Measurements from ENCODE around the gene FUOM. TPM values are rescaled to one million over a fixed set of nuclear protein-coding genes. Genes with fewer than 3 reads are reported as not detected.
"Not testable (repeated sequence)": the region's sequence is repeated elsewhere in the genome, so short reads cannot be mapped to it uniquely, and the experiment has no call there.

Gene FUOM
- total RNA-seq, 2 experiments from 2014 or later = 27.8 to 29.4 TPM

DNA sequence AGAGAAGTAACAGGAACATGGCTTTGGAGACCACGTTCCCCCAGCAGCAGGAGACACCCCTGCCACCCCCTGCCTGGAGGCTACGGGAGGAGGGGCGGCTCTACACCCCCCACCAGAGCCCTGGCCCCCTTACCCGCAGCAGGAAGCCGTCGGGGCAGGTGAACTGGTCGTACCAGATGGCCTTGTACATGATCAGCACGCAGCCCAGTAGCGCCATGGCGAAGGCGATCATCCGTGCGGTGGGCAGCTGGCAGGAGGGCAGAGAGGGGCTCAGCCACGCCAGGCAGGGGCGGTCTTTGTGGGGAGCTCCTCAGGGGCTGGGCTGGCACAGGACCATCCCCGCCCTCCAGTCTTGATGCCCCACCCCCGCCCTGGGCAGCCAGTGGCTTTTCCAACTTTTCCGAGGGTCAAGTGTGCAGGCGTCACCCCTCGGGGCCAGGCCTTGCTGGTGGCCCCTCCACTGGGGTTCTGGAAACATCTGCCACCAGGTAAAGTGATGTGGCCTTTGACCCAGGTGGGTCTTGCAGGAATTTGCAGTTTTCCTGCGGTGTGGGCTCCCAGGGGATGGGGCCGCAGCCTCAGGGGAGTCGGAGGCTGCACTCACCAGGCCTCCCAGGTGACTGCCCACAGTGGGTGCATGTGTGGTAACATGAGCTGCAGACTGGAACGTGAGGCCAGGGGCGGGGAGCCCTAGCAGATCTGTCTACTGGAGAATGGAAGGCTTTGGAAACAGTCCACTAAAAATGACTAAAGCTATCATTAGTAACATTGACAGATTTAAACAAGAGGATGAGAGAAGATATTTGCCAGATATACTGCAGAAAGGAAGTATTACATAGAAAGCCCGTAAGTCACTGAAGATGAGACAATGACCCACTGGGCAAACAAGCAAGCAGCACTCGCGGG is 30.8 kb downstream of the FUOM start:
- Mint-ChIP-seq H3K4me1 (peaks cover 10% of the 10 kb centered on the region), H3K36me3 (no peaks in the 10 kb centered on the region), H3K9me3 (no peaks in the 10 kb centered on the region), H3K4me3 (no peak overlapping the region), H3K27me3 (peaks cover 48% of the 10 kb centered on the region), H3K27ac (no peak overlapping the region)
- DNase-seq = no peak

DNA sequence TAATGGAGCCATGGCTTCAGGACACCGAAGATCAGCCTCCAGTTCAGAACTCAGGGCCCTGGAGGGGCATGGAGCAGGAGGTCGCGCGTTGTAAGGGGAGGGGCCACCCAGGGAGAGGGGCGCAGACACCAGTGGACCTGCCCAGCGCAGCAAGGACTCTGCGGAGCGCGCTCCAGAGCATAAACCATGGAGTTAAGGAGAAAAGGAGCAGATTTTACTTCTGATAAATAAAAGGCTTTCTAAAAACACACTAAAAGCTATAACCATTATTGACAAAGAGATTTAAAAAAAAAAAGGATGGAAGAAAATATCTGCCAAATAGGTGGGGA is 31.6 kb downstream of the FUOM start:
- no peak for DNase-seq
- H3K36me3 Mint-ChIP-seq = no peaks in the 10 kb centered on the region
- peaks cover 46% of the 10 kb centered on the region for H3K27me3 Mint-ChIP-seq
- peaks cover 10% of the 10 kb centered on the region for H3K4me1 Mint-ChIP-seq
- no peaks in the 10 kb centered on the region for H3K9me3 Mint-ChIP-seq
- H3K4me3 Mint-ChIP-seq = no peak overlapping the region
- no peak overlapping the region for H3K27ac Mint-ChIP-seq

DNA sequence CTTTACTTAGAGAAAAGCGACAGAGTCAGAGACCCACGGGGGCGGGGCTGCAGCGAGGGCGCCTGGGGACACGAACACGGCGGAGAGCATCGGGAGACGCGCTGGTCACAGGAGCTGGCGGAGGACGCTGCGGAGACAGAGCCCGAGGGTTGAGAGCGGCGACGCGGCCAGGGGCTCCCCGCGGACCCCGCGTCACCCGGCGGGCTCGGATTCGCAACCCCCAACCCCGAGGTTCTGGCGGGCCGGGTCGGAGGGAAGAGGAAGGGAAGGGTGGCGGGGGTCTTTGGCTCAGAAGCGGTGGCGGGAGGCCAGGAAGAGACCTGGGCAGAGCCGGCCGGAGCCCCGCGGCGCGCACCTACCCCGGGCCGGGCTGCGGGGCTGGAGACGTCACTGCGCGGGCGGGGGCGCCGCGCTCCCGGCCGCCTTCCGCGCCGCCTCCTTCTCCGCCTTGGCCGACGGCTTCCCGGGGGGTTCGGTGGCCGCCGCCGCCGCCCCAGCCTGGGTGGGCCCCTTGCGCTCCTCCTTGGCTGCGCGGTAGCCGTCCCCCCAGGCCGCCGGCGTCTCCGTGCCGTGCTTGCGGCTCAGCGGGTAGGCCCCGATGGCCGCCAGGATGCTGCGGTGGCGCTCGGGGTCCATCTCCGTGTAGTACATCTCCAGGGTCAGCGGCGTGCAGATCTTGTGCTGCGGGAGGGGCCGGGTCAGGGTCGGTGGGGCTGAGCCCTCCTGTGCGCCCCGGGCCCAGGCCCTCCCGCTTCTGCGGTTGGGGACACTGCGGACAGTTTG is 32.2 kb downstream of the FUOM start:
- Mint-ChIP-seq H3K4me3 (peak overlapping the region; percentile 73), H3K4me1 (peaks cover 10% of the 10 kb centered on the region), H3K27me3 (peaks cover 46% of the 10 kb centered on the region), H3K36me3 (no peaks in the 10 kb centered on the region), H3K27ac (no peak overlapping the region), H3K9me3 (no peaks in the 10 kb centered on the region)
- no peak for DNase-seq

DNA sequence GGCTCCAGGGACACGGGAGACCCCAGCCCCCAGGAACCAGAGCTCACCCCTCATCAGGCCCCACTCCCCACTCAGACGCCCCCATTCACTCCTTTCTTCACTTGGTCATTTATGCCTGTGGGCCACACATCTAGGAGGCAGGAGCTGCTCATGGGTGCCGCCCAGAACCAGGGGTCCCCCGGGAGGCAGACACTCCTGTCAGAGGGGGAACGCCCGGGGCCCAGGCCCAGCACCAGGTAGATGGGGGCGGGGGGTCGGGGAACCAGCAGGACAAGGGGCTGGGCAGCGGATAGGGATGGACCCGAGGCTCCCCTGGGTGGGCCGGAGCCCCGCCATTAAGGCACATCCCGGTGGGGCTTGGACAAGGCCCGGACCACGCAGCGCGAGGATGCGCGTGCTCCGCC is 33.0 kb downstream of the FUOM start:
- H3K27me3 Mint-ChIP-seq = peaks cover 47% of the 10 kb centered on the region
- H3K4me3 Mint-ChIP-seq = no peak overlapping the region
- peaks cover 10% of the 10 kb centered on the region for H3K4me1 Mint-ChIP-seq

DNA sequence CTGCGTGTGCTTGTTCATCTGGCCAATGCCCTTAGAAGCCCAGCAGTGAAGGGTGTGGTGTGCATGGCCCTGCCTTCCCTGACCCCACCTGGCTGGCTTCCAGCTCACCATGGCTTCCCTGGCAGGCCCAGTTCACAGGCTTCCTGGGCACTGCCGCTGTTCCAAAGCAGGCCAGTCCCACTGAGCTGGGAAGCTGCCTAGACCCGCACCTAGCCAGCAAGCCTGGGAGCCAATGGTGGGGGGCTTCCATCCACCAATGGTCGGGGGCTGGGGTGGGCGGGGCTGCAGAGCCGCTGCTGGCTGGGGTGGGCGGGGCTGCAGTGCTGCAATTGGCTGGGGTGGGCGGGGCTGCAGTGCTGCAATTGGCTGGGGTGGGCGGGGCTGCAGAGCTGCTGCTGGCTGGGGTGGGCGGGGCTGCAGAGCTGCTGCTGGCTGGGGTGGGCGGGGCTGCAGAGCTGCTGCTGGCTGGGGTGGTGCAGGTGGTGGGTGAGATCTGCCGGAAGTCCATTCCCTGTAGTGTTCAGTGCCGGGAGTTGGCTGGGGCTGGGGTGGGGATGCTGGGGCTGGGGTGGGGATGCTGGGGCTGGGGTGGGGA is 33.5 kb downstream of the FUOM start:
- DNase-seq = peak; percentile 66
- H3K27ac Mint-ChIP-seq = no peak overlapping the region
- peaks cover 47% of the 10 kb centered on the region for H3K27me3 Mint-ChIP-seq
- H3K4me3 Mint-ChIP-seq = no peak overlapping the region
- no peaks in the 10 kb centered on the region for H3K36me3 Mint-ChIP-seq
- peaks cover 8% of the 10 kb centered on the region for H3K4me1 Mint-ChIP-seq
- no peaks in the 10 kb centered on the region for H3K9me3 Mint-ChIP-seq

More for the DNA sequence above, 33.0 kb downstream of the FUOM start:
- no peaks in the 10 kb centered on the region for H3K9me3 Mint-ChIP-seq
- no peak for DNase-seq
- H3K27ac Mint-ChIP-seq = no peak overlapping the region
- no peaks in the 10 kb centered on the region for H3K36me3 Mint-ChIP-seq

DNA sequence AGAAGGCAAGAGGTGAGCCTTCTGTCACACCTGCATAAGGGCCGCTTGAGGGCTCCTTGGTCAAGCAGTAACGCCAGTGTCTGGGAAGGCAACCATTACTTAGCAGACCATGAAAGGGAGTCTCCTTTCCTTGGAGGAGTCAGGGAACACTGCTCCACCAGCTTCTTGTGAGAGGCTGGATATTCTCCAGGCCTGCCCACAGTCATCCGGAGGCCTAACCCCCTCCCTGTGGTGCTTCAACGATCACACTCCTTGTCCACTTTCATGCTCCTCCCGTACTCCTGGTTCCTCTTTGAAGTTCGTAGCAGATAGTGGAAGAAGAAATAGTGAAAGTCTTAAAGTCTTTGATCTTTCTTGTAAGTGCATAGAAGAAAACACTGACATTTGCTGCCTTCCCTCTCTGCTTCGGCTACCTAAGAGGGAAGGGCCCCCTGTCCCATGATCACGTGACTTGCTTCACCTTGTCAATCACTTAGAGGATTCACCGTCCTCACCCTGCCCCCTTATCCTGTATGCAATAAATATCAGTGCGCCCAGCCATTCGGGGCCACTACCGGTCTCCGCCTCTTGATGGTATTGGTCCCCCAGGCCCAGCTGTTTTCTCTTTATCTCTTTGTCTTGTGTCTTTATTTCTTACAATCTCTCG is 35.6 kb downstream of the FUOM start:
- H3K36me3 Mint-ChIP-seq, H3K27ac Mint-ChIP-seq, H3K9me3 Mint-ChIP-seq, H3K4me3 Mint-ChIP-seq, H3K4me1 Mint-ChIP-seq, DNase-seq: not testable (repeated sequence)
- H3K27me3 Mint-ChIP-seq = peaks cover 29% of the 10 kb centered on the region

DNA sequence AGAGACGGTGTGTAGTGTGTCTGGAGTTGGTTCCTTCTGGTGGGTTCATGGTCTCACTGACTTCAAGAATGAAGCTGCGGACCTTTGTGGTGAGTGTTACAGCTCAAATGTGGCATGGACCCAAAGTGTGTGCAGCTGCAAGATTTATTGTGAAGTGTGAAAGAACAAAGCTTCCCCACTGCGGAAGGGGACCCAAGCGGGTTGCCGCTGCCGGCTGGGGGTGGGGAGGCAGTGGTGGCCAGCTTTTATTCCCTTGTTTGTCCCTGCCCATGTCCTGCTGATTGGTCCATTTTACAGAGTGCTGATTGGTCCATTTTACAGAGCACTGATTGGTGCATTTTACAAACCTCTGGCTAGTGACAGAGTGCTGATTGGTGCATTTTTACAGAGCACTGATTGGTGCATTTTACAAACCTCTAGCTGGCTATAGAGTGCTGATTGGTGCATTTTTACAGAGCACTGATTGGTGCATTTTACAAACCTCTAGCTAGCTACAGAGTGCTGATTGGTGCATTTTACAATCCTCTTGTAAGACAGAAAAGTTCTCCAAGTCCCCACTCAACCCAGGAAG is 36.9 kb downstream of the FUOM start:
- not testable (repeated sequence) for H3K36me3 Mint-ChIP-seq, DNase-seq, H3K27ac Mint-ChIP-seq, H3K9me3 Mint-ChIP-seq, H3K4me3 Mint-ChIP-seq, H3K4me1 Mint-ChIP-seq
- peaks cover 17% of the 10 kb centered on the region for H3K27me3 Mint-ChIP-seq

DNA sequence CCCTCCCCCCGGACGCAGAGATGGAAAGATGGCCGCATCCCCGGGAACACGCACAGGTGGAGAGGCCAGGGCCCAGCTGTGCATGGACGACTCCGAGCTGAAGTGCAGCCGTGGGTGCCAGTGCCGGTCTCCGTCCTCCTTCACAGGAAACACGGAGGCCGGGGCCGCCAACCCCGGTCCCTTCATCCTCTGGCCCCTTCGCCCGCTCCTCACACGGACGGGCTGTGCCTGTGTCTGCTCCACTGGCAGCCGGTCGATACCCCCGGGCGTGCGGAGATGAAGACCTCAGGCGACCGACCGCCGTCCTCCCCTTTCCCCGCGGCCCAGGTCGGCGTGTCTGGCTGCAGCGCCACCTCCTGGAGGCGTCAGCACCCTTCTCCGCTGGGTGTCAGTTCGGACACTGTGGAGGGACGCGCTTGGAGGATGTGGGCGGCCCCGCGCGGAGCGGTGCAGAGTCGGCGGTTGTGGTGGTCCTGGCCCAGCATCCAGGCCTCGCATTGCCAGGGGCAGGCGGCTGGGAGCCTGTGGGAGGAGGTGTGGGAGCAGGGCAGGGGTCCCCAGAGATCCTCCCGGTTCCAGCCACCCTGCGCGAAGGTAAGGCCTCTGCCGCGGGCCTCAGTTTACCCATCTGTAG is 39.2 kb downstream of the FUOM start:
- Mint-ChIP-seq H3K27ac (no peak overlapping the region), H3K36me3 (no peaks in the 10 kb centered on the region), H3K27me3 (peaks cover 12% of the 10 kb centered on the region), H3K4me3 (peak overlapping the region; percentile 48), H3K4me1 (peaks cover 6% of the 10 kb centered on the region), H3K9me3 (no peaks in the 10 kb centered on the region)
- peak; percentile 72 for DNase-seq

DNA sequence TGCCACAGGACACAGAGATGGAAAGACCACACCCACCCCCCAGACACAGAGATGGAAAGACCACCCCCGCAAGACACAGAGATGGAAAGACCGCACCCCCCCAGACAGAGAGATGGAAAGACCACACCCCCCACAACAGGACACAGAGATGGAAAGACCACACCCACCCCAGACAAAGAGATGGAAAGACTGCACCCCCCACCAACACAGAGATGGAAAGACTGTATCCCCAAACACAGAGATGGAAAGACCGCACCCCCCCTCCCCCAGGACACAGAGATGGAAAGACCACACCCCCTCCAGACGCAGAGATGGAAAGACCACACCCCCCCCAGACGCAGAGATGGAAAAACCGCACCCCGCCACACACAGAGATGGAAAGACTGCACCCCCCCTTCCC is 41.1 kb downstream of the FUOM start:
- Mint-ChIP-seq H3K27ac (no peak overlapping the region), H3K36me3 (peaks cover 3% of the 10 kb centered on the region), H3K4me1 (peaks cover 6% of the 10 kb centered on the region), H3K4me3 (no peak overlapping the region), H3K27me3 (peaks cover 12% of the 10 kb centered on the region), H3K9me3 (no peaks in the 10 kb centered on the region)
- no peak for DNase-seq

DNA sequence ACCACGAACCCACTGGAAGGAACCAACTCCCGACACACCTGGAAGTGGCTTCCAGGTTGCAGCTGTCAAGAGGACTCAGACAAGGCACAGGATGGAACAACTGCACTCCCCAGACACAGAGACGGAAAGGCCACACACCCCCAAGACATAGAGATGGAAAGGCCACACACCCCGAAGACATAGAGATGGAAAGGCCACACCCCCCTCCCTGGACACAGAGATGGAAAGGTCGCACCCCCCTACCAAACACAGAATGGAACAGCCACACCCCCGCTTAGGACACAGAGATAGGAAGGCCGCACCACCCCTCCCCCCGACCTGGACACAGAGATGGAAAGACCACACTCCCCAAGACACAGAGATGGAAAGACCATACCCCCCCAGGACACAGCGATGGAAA is 41.6 kb downstream of the FUOM start:
- Mint-ChIP-seq H3K27me3 (peaks cover 12% of the 10 kb centered on the region), H3K36me3 (peaks cover 3% of the 10 kb centered on the region), H3K27ac (no peak overlapping the region), H3K9me3 (no peaks in the 10 kb centered on the region), H3K4me3 (no peak overlapping the region), H3K4me1 (peaks cover 6% of the 10 kb centered on the region)
- no peak for DNase-seq

DNA sequence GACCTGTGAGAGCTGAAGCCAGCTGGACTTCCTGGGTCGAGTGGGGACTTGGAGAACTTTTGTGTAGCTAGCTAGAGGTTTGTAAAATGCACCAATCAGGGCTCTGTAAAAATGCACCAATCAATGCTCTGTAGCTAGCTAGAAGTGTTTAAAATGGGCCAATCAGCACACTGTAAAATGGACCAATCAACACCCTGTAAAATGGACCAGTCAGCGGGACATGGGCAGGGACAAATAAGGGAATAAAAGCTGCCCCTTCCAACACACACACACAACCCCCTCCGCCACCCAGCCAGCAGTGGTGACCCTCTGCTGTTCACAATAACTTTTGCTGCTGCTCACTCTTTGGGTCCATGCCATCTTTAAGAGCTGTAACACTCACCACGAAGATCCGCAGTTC is 42.0 kb downstream of the FUOM start:
- H3K27ac Mint-ChIP-seq = no peak overlapping the region
- peaks cover 12% of the 10 kb centered on the region for H3K27me3 Mint-ChIP-seq
- H3K4me3 Mint-ChIP-seq = no peak overlapping the region
- H3K4me1 Mint-ChIP-seq = peaks cover 6% of the 10 kb centered on the region
- no peaks in the 10 kb centered on the region for H3K9me3 Mint-ChIP-seq
- no peak for DNase-seq
- peaks cover 3% of the 10 kb centered on the region for H3K36me3 Mint-ChIP-seq

DNA sequence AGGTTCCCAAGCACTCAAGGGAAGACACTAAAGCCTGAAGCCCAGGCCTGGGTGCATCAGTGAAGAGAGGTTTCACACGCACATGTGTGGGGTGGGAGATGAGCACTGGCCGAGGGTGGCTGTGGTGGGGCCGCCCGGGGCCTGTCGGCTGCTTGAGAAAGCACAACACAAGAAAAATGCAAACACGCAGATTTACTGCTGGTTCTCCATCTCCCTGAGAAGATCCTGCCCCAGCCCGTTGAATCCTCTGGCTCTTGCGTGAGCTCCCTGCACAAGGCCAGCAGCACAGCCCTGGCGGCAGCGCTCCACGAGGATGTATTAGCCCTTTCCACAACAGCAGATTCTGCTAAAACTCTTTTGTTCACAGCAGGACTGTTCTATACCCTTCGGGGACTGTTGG is 42.9 kb downstream of the FUOM start:
- peaks cover 6% of the 10 kb centered on the region for H3K4me1 Mint-ChIP-seq

DNA sequence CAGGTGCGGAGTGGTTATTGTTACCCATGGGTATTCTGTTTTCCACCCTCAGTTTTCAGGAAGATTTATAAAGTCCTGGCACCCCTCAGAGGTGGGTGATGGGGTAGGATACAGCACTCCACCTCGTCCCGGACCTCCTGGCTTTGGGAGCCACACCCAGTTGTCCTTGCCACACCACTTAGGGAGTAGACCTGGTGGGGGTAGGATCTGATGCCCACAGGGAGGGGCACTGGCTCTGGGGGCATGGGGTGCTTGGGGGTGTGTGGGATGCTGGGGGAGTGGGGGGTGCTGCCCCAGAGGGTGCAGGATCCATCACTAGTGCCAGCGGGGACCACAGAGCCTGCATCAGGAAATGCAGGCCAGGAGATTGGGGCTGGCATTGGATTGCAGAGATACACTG is 44.6 kb downstream of the FUOM start:
- Mint-ChIP-seq H3K27ac (no peak overlapping the region), H3K4me3 (no peak overlapping the region), H3K27me3 (no peaks in the 10 kb centered on the region), H3K9me3 (no peaks in the 10 kb centered on the region), H3K36me3 (peaks cover 4% of the 10 kb centered on the region), H3K4me1 (peaks cover 3% of the 10 kb centered on the region)
- DNase-seq = no peak

More for the DNA sequence above, 42.9 kb downstream of the FUOM start:
- Mint-ChIP-seq H3K36me3 (peaks cover 3% of the 10 kb centered on the region), H3K27me3 (peaks cover 7% of the 10 kb centered on the region), H3K9me3 (no peaks in the 10 kb centered on the region), H3K27ac (no peak overlapping the region), H3K4me3 (no peak overlapping the region)
- DNase-seq = no peak

DNA sequence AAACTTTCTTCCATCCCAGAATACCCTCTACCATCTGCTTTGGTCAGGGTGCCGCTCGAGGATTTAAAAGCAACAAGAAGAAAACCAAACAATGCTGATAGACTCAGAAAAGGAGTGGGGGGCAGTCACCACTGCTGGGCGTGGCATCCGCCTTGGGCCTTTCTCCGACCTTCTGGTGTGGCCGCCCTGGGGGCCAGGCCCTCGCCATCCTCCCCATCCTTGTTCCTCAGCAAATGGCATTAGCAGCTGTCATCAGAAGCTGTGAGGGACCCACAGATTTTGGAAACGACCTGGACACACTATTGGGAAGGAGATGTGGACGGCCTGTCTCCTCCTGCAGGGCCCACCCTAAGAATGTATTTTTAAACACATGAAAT is 45.1 kb downstream of the FUOM start:
- Mint-ChIP-seq H3K4me3 (no peak overlapping the region), H3K9me3 (no peaks in the 10 kb centered on the region), H3K36me3 (peaks cover 5% of the 10 kb centered on the region), H3K27me3 (no peaks in the 10 kb centered on the region), H3K27ac (no peak overlapping the region), H3K4me1 (peaks cover 4% of the 10 kb centered on the region)
- DNase-seq = no peak

Measured in activated naive CD8-positive, alpha-beta T cell treated with anti-CD3 and anti-CD28 coated beads for 36 hours (primary cell).